K562 (cell line): ENCODE measurements around the gene BSN. TPM values are rescaled to one million over a fixed set of nuclear protein-coding genes. Genes with fewer than 3 reads are reported as not detected.

Experiments
- polyA plus RNA-seq, 8 experiments: library from polyadenylated mRNA; depleted of rRNA in 4 of 8; stranded (reverse) in 5 of 8; unstranded in 3 of 8; fragments of >200 nt; fragmentation: Nextera tagmentation in 2 of 8; fragmentation: Illumina TruSeq in 1 of 8; extraction: Ambion mirVana in 2 of 8; extraction: Trizol in 1 of 8; gene quantifications; 2 replicates each; pipeline versions ENCODE4 v1.2.1 to v1.2.3, GENCODE V29; 2011 to 2014; ENCODE audit warnings: inconsistent platforms in 1 of 8, missing spikeins in 1 of 8
- small RNA-seq: library from RNA; depleted of rRNA; stranded (forward); fragments of <200 nt; gene quantifications from one replicate; pipeline ENCODE3, GENCODE V24; 2014
- total RNA-seq, 7 experiments: library from RNA; depleted of rRNA in 6 of 7; stranded (reverse); fragments of >200 nt in 6 of 7; fragmentation: Illumina TruSeq in 2 of 7; extraction: Trizol in 2 of 7; gene quantifications; 2 replicates each; pipeline versions ENCODE4 v1.2.1 to v1.2.3, GENCODE V29; 2011 to 2021; ENCODE audit warnings: low replicate concordance in 1 of 7

Gene BSN
- total and polyA plus RNA-seq, 9 of the 15 experiments (the other 6 are each of a cell fraction or from before 2014, with no cell fraction given) = 0.03 to 1.5 (median 0.29) TPM

Small RNAs within 50 kb of the gene (small RNA-seq; reads per million reads assigned to genes)
- not detected for gene AMIGO3

Other genes with a start within 250 kb of the BSN start
Only the 7 nearest of the 15 such genes appear.
- 6.5 and 8.0 TPM in 2 replicates for gene TCTA, start 142.1 kb upstream of the BSN start, total RNA-seq (2014; rRNA removed)
- gene TCTA, start 142.1 kb upstream of the BSN start, total RNA-seq (2014; rRNA removed; fragmentation: Illumina TruSeq; extraction: Trizol) = 6.4 and 6.6 TPM in 2 replicates
- gene TCTA, start 142.1 kb upstream of the BSN start, total RNA-seq (2015; rRNA removed; fragmentation: Illumina TruSeq; extraction: Trizol) = 7.5 and 8.3 TPM in 2 replicates
- 7.7 and 8.2 TPM in 2 replicates for gene TCTA, start 142.1 kb upstream of the BSN start, total RNA-seq (2021)
- 9.3 and 11.7 TPM in 2 replicates for gene TCTA, start 142.1 kb upstream of the BSN start, polyA plus RNA-seq (2011; rRNA removed)
- 14.6 and 15.4 TPM in 2 replicates for gene TCTA, start 142.1 kb upstream of the BSN start, polyA plus RNA-seq (2014; fragmentation: Illumina TruSeq; extraction: Trizol)
- 1 to 10 TPM; 4.0 to 4.2 TPM for gene TCTA, start 142.1 kb upstream of the BSN start, polyA plus RNA-seq (2014; fragmentation: Nextera tagmentation; extraction: Ambion mirVana)
- gene TCTA, start 142.1 kb upstream of the BSN start, polyA plus RNA-seq (2014; rRNA removed) = 8.8 and 9.5 TPM in 2 replicates
- gene AMT, start 132.0 kb upstream of the BSN start, total RNA-seq (2014; rRNA removed) = 0.37 and 0.41 TPM in 2 replicates
- 0.18 and 0.29 TPM in 2 replicates for gene AMT, start 132.0 kb upstream of the BSN start, total RNA-seq (2014; rRNA removed; fragmentation: Illumina TruSeq; extraction: Trizol)
- 0.14 and 0.41 TPM in 2 replicates for gene AMT, start 132.0 kb upstream of the BSN start, total RNA-seq (2015; rRNA removed; fragmentation: Illumina TruSeq; extraction: Trizol)
- 0.72 and 1.5 TPM in 2 replicates for gene AMT, start 132.0 kb upstream of the BSN start, total RNA-seq (2021)
- gene AMT, start 132.0 kb upstream of the BSN start, polyA plus RNA-seq (2011; rRNA removed) = 1.6 and 4.4 TPM in 2 replicates
- gene AMT, start 132.0 kb upstream of the BSN start, polyA plus RNA-seq (2014; fragmentation: Illumina TruSeq; extraction: Trizol) = 0.52 and 0.76 TPM in 2 replicates
- under 1 TPM; 0.25 to 0.66 TPM for gene AMT, start 132.0 kb upstream of the BSN start, polyA plus RNA-seq (2014; fragmentation: Nextera tagmentation; extraction: Ambion mirVana)
- gene AMT, start 132.0 kb upstream of the BSN start, polyA plus RNA-seq (2014; rRNA removed) = 0.98 and 2.1 TPM in 2 replicates
- gene NICN1, start 125.2 kb upstream of the BSN start, total RNA-seq (2014; rRNA removed) = 1.9 and 4.7 TPM in 2 replicates
- gene NICN1, start 125.2 kb upstream of the BSN start, total RNA-seq (2014; rRNA removed; fragmentation: Illumina TruSeq; extraction: Trizol) = 2.7 and 3.1 TPM in 2 replicates
- 3.7 and 4.2 TPM in 2 replicates for gene NICN1, start 125.2 kb upstream of the BSN start, total RNA-seq (2015; rRNA removed; fragmentation: Illumina TruSeq; extraction: Trizol)
- gene NICN1, start 125.2 kb upstream of the BSN start, total RNA-seq (2021) = 7.2 and 8.8 TPM in 2 replicates
- 5.9 and 12.4 TPM in 2 replicates for gene NICN1, start 125.2 kb upstream of the BSN start, polyA plus RNA-seq (2011; rRNA removed)
- gene NICN1, start 125.2 kb upstream of the BSN start, polyA plus RNA-seq (2014; fragmentation: Illumina TruSeq; extraction: Trizol) = 5.7 and 7.4 TPM in 2 replicates
- 1 to 10 TPM; 6.0 to 7.0 TPM for gene NICN1, start 125.2 kb upstream of the BSN start, polyA plus RNA-seq (2014; fragmentation: Nextera tagmentation; extraction: Ambion mirVana)
- 4.1 and 6.4 TPM in 2 replicates for gene NICN1, start 125.2 kb upstream of the BSN start, polyA plus RNA-seq (2014; rRNA removed)
- gene DAG1, start 84.2 kb upstream of the BSN start, total RNA-seq (2014; rRNA removed) = 11.7 and 12.1 TPM in 2 replicates
- gene DAG1, start 84.2 kb upstream of the BSN start, total RNA-seq (2014; rRNA removed; fragmentation: Illumina TruSeq; extraction: Trizol) = 5.3 and 6.1 TPM in 2 replicates
- gene DAG1, start 84.2 kb upstream of the BSN start, total RNA-seq (2015; rRNA removed; fragmentation: Illumina TruSeq; extraction: Trizol) = 8.2 and 9.2 TPM in 2 replicates
- 19.3 and 19.6 TPM in 2 replicates for gene DAG1, start 84.2 kb upstream of the BSN start, total RNA-seq (2021)
- 6.7 and 8.5 TPM in 2 replicates for gene DAG1, start 84.2 kb upstream of the BSN start, polyA plus RNA-seq (2011; rRNA removed)
- gene DAG1, start 84.2 kb upstream of the BSN start, polyA plus RNA-seq (2014; fragmentation: Illumina TruSeq; extraction: Trizol) = 12.5 and 13.7 TPM in 2 replicates
- gene DAG1, start 84.2 kb upstream of the BSN start, polyA plus RNA-seq (2014; fragmentation: Nextera tagmentation; extraction: Ambion mirVana) = under 1 TPM; 0.29 to 0.39 TPM
- 8.4 and 9.5 TPM in 2 replicates for gene DAG1, start 84.2 kb upstream of the BSN start, polyA plus RNA-seq (2014; rRNA removed)
- gene APEH, start 119.9 kb downstream of the BSN start, total RNA-seq (2014; rRNA removed) = 142 and 162 TPM in 2 replicates
- gene APEH, start 119.9 kb downstream of the BSN start, total RNA-seq (2014; rRNA removed; fragmentation: Illumina TruSeq; extraction: Trizol) = 74.1 and 104 TPM in 2 replicates
- gene APEH, start 119.9 kb downstream of the BSN start, total RNA-seq (2015; rRNA removed; fragmentation: Illumina TruSeq; extraction: Trizol) = 126 and 127 TPM in 2 replicates
- gene APEH, start 119.9 kb downstream of the BSN start, total RNA-seq (2021) = 174 and 177 TPM in 2 replicates
- gene APEH, start 119.9 kb downstream of the BSN start, polyA plus RNA-seq (2011; rRNA removed) = 116 and 117 TPM in 2 replicates
- gene APEH, start 119.9 kb downstream of the BSN start, polyA plus RNA-seq (2014; fragmentation: Illumina TruSeq; extraction: Trizol) = 120 and 130 TPM in 2 replicates
- 10 to 100 TPM; 70.9 to 72.6 TPM for gene APEH, start 119.9 kb downstream of the BSN start, polyA plus RNA-seq (2014; fragmentation: Nextera tagmentation; extraction: Ambion mirVana)
- gene APEH, start 119.9 kb downstream of the BSN start, polyA plus RNA-seq (2014; rRNA removed) = 111 and 122 TPM in 2 replicates
- gene MST1, start 135.0 kb downstream of the BSN start, total RNA-seq (2014; rRNA removed) = 0.23 and 0.57 TPM in 2 replicates
- gene MST1, start 135.0 kb downstream of the BSN start, total RNA-seq (2014; rRNA removed; fragmentation: Illumina TruSeq; extraction: Trizol) = 0.51 TPM in 1 of 2 replicates, not detected in the other
- gene MST1, start 135.0 kb downstream of the BSN start, total RNA-seq (2015; rRNA removed; fragmentation: Illumina TruSeq; extraction: Trizol) = 0.26 and 0.40 TPM in 2 replicates
- gene MST1, start 135.0 kb downstream of the BSN start, total RNA-seq (2021) = 1.2 and 1.4 TPM in 2 replicates
- 1.3 and 4.3 TPM in 2 replicates for gene MST1, start 135.0 kb downstream of the BSN start, polyA plus RNA-seq (2011; rRNA removed)
- gene MST1, start 135.0 kb downstream of the BSN start, polyA plus RNA-seq (2014; fragmentation: Illumina TruSeq; extraction: Trizol) = 0.30 and 1.1 TPM in 2 replicates
- gene MST1, start 135.0 kb downstream of the BSN start, polyA plus RNA-seq (2014; fragmentation: Nextera tagmentation; extraction: Ambion mirVana) = under 1 TPM; 0.08 to 0.10 TPM
- 1.8 and 5.0 TPM in 2 replicates for gene MST1, start 135.0 kb downstream of the BSN start, polyA plus RNA-seq (2014; rRNA removed)
- gene RNF123, start 135.1 kb downstream of the BSN start, total RNA-seq (2014; rRNA removed) = 15.0 and 24.2 TPM in 2 replicates
- gene RNF123, start 135.1 kb downstream of the BSN start, total RNA-seq (2014; rRNA removed; fragmentation: Illumina TruSeq; extraction: Trizol) = 12.5 and 17.5 TPM in 2 replicates
- gene RNF123, start 135.1 kb downstream of the BSN start, total RNA-seq (2015; rRNA removed; fragmentation: Illumina TruSeq; extraction: Trizol) = 14.4 and 15.6 TPM in 2 replicates
- 44.6 and 53.1 TPM in 2 replicates for gene RNF123, start 135.1 kb downstream of the BSN start, total RNA-seq (2021)
- 30.4 and 48.7 TPM in 2 replicates for gene RNF123, start 135.1 kb downstream of the BSN start, polyA plus RNA-seq (2011; rRNA removed)
- gene RNF123, start 135.1 kb downstream of the BSN start, polyA plus RNA-seq (2014; fragmentation: Illumina TruSeq; extraction: Trizol) = 28.8 and 29.6 TPM in 2 replicates
- gene RNF123, start 135.1 kb downstream of the BSN start, polyA plus RNA-seq (2014; fragmentation: Nextera tagmentation; extraction: Ambion mirVana) = 1 to 10 TPM; 8.7 to 8.8 TPM
- 34.2 and 35.0 TPM in 2 replicates for gene RNF123, start 135.1 kb downstream of the BSN start, polyA plus RNA-seq (2014; rRNA removed)